NT2/D1 (cell line): ENCODE data around the gene ZNF580.

Experiments
- DNase-seq: peaks from one replicate; pipeline ENCODE4 v3.0.0-alpha.2; 2011; ENCODE audit warnings: low read depth, low spot score
- H3K27me3 ChIP-seq: 2 replicates; pipeline ENCODE4 v1.6.0; 2011; ENCODE audit warnings: mild to moderate bottlenecking; ENCODE audit not compliant: insufficient read length, insufficient read depth
- H3K36me3 ChIP-seq: 2 replicates; pipeline ENCODE4 v1.6.1; 2011; ENCODE audit warnings: mild to moderate bottlenecking, low read length, mixed read lengths; ENCODE audit not compliant: insufficient read depth, insufficient read length
- H3K4me1 ChIP-seq: 2 replicates; pipeline ENCODE4 v1.5.1; 2011; ENCODE audit not compliant: insufficient read depth, insufficient read length
- H3K4me3 ChIP-seq: 2 replicates; pipeline ENCODE4 v1.5.1; 2011; ENCODE audit warnings: low read depth; ENCODE audit not compliant: insufficient read length
- H3K9ac ChIP-seq: 2 replicates; pipeline ENCODE4 v1.6.0; 2011; ENCODE audit warnings: low read depth; ENCODE audit not compliant: insufficient read length
- H3K9me3 ChIP-seq: 2 replicates; pipeline ENCODE4 v1.5.1; 2011; ENCODE audit warnings: mild to moderate bottlenecking, low read length; ENCODE audit not compliant: insufficient read depth
- SUZ12 ChIP-seq: IDR thresholded peaks from 2 replicates; pipeline ENCODE4 v1.6.1; 2011; ENCODE audit not compliant: insufficient read length, insufficient read depth; ENCODE audit errors: extremely low read depth
- YY1 ChIP-seq: IDR thresholded peaks from 2 replicates; pipeline ENCODE4 v1.6.1; 2011; ENCODE audit not compliant: insufficient read length, insufficient read depth
- ZNF274 ChIP-seq: IDR thresholded peaks from 2 replicates; pipeline ENCODE4 v1.6.1; 2011; ENCODE audit warnings: mild to moderate bottlenecking, low read depth, low read length

ZNF580 gene

GRCh38 chr19:55669418-55670279 lies 28.8 kb downstream of the ZNF580 start:
- H3K36me3 ChIP-seq: peaks cover 69% of the 10 kb centered on the region
- TF ChIP-seq YY1 (no peak), SUZ12 (no peak), ZNF274 (no peak)
- no peak for DNase-seq
- no peaks in the 10 kb centered on the region for H3K27me3 ChIP-seq
- no peak overlapping the region for H3K9ac ChIP-seq
- no peak overlapping the region for H3K4me3 ChIP-seq
- H3K9me3 ChIP-seq: no peaks in the 10 kb centered on the region
- H3K4me1 ChIP-seq: peaks cover 11% of the 10 kb centered on the region

GRCh38 chr19:55670280-55671053 lies 29.7 kb downstream of the ZNF580 start:
- no peak overlapping the region for H3K4me3 ChIP-seq
- peaks cover 65% of the 10 kb centered on the region for H3K36me3 ChIP-seq
- H3K9me3 ChIP-seq: no peaks in the 10 kb centered on the region
- DNase-seq: peak; percentile 25
- no peaks in the 10 kb centered on the region for H3K27me3 ChIP-seq
- TF ChIP-seq YY1 (no peak), SUZ12 (no peak), ZNF274 (no peak)
- H3K9ac ChIP-seq: no peak overlapping the region
- peaks cover 11% of the 10 kb centered on the region for H3K4me1 ChIP-seq

- Histone ChIP-seq H3K4me3 (no peak overlapping the region), H3K36me3 (peaks cover 61% of the 10 kb centered on the region), H3K9ac (no peak overlapping the region), H3K4me1 (peaks cover 11% of the 10 kb centered on the region), H3K9me3 (no peaks in the 10 kb centered on the region), H3K27me3 (no peaks in the 10 kb centered on the region)
- no peak for DNase-seq
- TF ChIP-seq YY1 (no peak), SUZ12 (no peak), ZNF274 (no peak)
Observed at GRCh38 chr19:55671054-55671378, 30.2 kb downstream of the ZNF580 start.

GRCh38 chr19:55672418-55672817 lies 31.6 kb downstream of the ZNF580 start:
- no peak overlapping the region for H3K4me3 ChIP-seq

GRCh38 chr19:55673465-55673864 lies 32.7 kb downstream of the ZNF580 start:
- Histone ChIP-seq H3K9me3 (no peaks in the 10 kb centered on the region), H3K9ac (no peak overlapping the region), H3K36me3 (peaks cover 58% of the 10 kb centered on the region), H3K4me3 (no peak overlapping the region), H3K4me1 (peaks cover 4% of the 10 kb centered on the region), H3K27me3 (no peaks in the 10 kb centered on the region)
- TF ChIP-seq SUZ12 (no peak), YY1 (no peak), ZNF274 (no peak)
- no peak for DNase-seq

More at GRCh38 chr19:55672418-55672817, 31.6 kb downstream of the ZNF580 start:
- Histone ChIP-seq H3K9ac (no peak overlapping the region), H3K36me3 (peaks cover 57% of the 10 kb centered on the region), H3K4me1 (peaks cover 4% of the 10 kb centered on the region), H3K9me3 (no peaks in the 10 kb centered on the region), H3K27me3 (no peaks in the 10 kb centered on the region)
- TF ChIP-seq SUZ12: no peak
- no peak for TF ChIP-seq YY1
- no peak for TF ChIP-seq ZNF274
- DNase-seq: no peak

GRCh38 chr19:55673889-55674288 lies 33.1 kb downstream of the ZNF580 start:
- H3K9ac ChIP-seq: no peak overlapping the region
- no peaks in the 10 kb centered on the region for H3K9me3 ChIP-seq
- H3K36me3 ChIP-seq: peaks cover 59% of the 10 kb centered on the region
- no peak for DNase-seq
- peaks cover 4% of the 10 kb centered on the region for H3K4me1 ChIP-seq
- peak overlapping the region; percentile 32 for H3K4me3 ChIP-seq
- H3K27me3 ChIP-seq: no peaks in the 10 kb centered on the region
- no peak for TF ChIP-seq ZNF274
- TF ChIP-seq SUZ12: no peak
- TF ChIP-seq YY1: no peak

GRCh38 chr19:55674459-55674840 lies 33.6 kb downstream of the ZNF580 start:
- Histone ChIP-seq H3K4me1 (peaks cover 4% of the 10 kb centered on the region), H3K36me3 (peaks cover 59% of the 10 kb centered on the region), H3K27me3 (no peaks in the 10 kb centered on the region), H3K9ac (peak overlapping the region; percentile 99), H3K9me3 (no peaks in the 10 kb centered on the region), H3K4me3 (peak overlapping the region; percentile 32)
- no peak for DNase-seq
- TF ChIP-seq ZNF274: no peak
